Measurements from ENCODE around the gene SPTLC3. TPM values are rescaled to one million over a fixed set of nuclear protein-coding genes. Genes with fewer than 3 reads are reported as not detected.

SPTLC3 gene
- total and polyA plus RNA-seq, 5 donors = 4.2 to 16.9 (median 13.1) TPM

DNA sequence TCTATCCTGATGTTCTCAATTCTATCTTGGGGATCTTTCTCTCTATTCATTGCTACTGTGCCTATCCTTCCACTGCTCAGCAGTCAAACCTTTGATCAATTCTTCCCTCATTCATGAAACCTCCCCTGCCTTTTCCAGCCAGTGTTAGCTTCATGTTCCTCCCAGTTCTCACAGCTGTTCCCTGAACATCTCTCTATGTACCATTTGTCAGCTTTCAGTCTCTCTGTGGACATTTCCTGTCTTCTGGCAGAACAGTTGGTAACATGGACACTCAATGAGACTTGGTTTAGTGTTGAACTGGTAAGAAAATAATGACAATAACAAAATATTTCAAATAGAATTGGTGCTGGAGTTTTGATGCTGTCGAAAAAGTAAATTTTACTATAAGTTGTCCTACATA lies 26.2 kb downstream of the SPTLC3 start:
- Histone ChIP-seq H3K4me3 (ENCODE audit: low read length) (no peak overlapping the region), H3K4me1 (ENCODE audit: control insufficient read depth, insufficient read depth, low read length) (no peaks in the 10 kb centered on the region), H3K27me3 (ENCODE audit: control insufficient read depth, insufficient read depth) (no peaks in the 10 kb centered on the region), H3K9me3 (ENCODE audit: control insufficient read depth, low read length) (no peaks in the 10 kb centered on the region), H3K27ac (ENCODE audit: low read length) (no peak overlapping the region)
- WGBS = 83% methylated on average over 1 of the region's 1 CpG
- DNase-seq (no peak), ATAC-seq (no peak)
- intact Hi-C loops (cut with DNase I) = no loop called here

DNA sequence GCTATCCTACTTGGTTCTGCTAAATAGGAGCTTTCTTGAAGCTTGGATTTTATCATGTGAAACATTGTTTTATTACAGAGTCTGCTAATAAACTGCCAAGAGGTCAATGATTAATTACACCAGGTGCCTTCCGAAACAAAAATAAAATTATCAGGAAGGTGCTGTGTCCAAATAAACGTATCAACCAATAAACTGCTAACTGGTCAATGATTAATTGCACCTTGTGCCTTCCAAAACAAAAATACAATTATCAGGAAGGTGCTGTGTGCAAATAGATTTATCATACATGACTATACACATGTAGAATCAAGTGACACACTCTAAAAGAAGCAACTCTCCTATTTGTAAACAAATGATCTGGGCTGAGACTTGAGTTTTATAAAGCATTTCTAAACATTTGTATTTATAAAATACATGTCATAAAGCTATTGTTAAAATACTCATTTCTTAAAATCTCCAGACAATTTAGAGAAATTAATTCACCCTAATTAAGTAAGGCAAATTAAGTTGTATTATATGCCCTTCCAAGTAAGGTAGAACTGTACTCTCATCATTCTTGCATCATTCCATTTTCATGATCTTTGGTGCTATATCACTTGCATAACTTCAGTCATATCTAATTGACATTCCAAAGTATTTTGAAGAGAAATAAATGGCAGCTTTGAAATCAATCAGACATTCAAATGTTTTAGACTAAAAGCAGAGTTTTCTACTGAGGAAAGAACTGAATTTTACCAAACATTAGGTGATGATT lies 26.8 kb downstream of the SPTLC3 start:
- H3K4me3 ChIP-seq (ENCODE audit: low read length) = no peak overlapping the region
- H3K27ac ChIP-seq (ENCODE audit: low read length) = no peak overlapping the region
- intact Hi-C loops (cut with DNase I) = no loop called here
- DNase-seq = no peak
- 72% methylated on average over 2 of the region's 2 CpGs for WGBS
- no peaks in the 10 kb centered on the region for H3K27me3 ChIP-seq (ENCODE audit: control insufficient read depth, insufficient read depth)
- H3K4me1 ChIP-seq (ENCODE audit: control insufficient read depth, insufficient read depth, low read length) = no peaks in the 10 kb centered on the region
- no peak for ATAC-seq
- H3K9me3 ChIP-seq (ENCODE audit: control insufficient read depth, low read length) = no peaks in the 10 kb centered on the region

DNA sequence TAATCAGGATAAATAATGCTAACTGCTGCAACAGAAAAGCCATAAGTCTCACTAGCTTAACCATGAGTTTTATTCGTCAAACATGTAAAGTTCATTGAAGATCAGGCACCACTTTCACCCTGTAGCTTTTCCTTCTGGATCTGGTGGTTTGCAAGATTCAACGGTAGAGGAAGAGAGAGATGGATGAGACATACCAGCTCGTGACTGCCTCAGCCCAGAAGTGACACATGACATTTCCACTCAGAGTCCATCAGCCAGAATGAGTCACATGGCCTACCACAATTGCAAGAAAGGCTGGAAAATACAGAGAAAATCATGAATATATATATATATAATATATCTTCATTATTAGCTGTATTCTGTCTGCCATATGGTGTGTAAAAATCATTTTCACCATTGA lies 29.0 kb downstream of the SPTLC3 start:
- ATAC-seq (no peak), DNase-seq (no peak)
- Histone ChIP-seq H3K27me3 (ENCODE audit: control insufficient read depth, insufficient read depth) (no peaks in the 10 kb centered on the region), H3K9me3 (ENCODE audit: control insufficient read depth, low read length) (no peaks in the 10 kb centered on the region), H3K4me1 (ENCODE audit: control insufficient read depth, insufficient read depth, low read length) (no peaks in the 10 kb centered on the region), H3K4me3 (ENCODE audit: low read length) (no peak overlapping the region), H3K27ac (ENCODE audit: low read length) (no peak overlapping the region)
- intact Hi-C loops (cut with DNase I) = no loop called here
- 85% methylated on average over 3 of the region's 3 CpGs for WGBS

DNA sequence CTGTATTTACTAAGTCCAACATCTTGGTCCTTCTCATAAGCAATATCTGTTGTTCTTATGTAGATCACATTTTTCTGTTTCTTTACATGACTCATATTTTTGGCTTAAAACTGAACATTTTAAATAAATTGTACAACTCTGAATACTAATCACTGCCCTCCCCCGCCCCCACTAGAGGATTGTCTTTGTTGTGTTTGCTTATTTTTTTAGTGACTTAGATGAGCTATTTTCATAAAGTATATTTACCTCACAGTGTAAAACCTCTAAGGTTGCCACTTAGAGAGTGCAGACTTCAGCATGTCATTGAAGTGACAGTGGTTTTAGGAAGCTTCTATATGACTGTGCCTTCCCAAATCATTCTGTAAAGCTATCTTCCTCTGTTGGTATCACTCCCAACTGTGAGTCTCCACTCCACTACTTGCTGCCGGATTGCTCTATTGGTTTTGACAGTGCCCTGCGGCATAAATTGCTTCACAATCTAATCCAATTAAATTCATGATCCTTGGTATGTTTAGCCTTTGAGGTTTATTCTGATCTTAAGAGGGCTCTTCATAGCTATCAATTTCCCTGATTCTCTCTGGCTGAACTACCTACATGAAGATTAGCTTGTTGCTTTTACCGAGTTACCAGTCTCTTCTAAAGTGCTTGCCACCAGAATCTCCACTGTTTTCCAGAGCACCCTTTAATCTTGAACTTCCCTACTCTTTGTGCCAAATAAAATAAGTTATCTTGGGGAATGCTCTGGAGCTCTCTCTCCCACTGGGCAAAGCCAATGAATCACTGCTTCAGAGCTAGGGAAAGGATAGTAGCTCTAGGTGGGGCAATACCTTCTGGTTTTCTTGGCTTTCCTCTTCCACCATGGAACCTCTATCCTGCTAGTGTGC lies 33.0 kb downstream of the SPTLC3 start:
- ATAC-seq = peak in 1 of 2 donors; percentile 49
- intact Hi-C loops (cut with DNase I) = no loop called here

DNA sequence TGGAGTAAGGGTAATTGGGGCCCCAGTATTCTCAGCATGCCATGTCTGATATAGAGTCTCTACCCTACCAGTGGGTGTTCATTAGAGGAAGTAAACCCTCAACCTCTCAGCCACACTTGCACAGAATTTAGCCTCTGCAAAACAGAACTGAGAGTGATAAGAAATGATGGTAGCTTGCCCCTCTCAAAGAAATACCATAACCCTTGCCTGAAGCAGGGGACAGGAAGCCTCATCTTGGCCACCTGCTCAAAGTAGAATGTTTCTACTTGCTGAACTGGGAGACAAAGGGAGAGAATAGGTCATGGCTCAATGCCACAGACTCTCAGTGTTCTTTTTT lies 33.7 kb downstream of the SPTLC3 start:
- no peak for ATAC-seq
- DNase-seq = no peak
- H3K9me3 ChIP-seq (ENCODE audit: control insufficient read depth, low read length) = no peaks in the 10 kb centered on the region
- no peak overlapping the region for H3K27ac ChIP-seq (ENCODE audit: low read length)
- intact Hi-C loops (cut with DNase I) = no loop called here
- no peaks in the 10 kb centered on the region for H3K4me1 ChIP-seq (ENCODE audit: control insufficient read depth, insufficient read depth, low read length)
- H3K27me3 ChIP-seq (ENCODE audit: control insufficient read depth, insufficient read depth) = no peaks in the 10 kb centered on the region
- no peak overlapping the region for H3K4me3 ChIP-seq (ENCODE audit: low read length)

More for the DNA sequence above, 33.0 kb downstream of the SPTLC3 start:
- Histone ChIP-seq H3K27me3 (ENCODE audit: control insufficient read depth, insufficient read depth) (no peaks in the 10 kb centered on the region), H3K4me3 (ENCODE audit: low read length) (no peak overlapping the region), H3K9me3 (ENCODE audit: control insufficient read depth, low read length) (no peaks in the 10 kb centered on the region), H3K4me1 (ENCODE audit: control insufficient read depth, insufficient read depth, low read length) (no peaks in the 10 kb centered on the region), H3K27ac (ENCODE audit: low read length) (no peak overlapping the region)
- WGBS = 63% methylated on average over 4 of the region's 4 CpGs
- no peak for DNase-seq

DNA sequence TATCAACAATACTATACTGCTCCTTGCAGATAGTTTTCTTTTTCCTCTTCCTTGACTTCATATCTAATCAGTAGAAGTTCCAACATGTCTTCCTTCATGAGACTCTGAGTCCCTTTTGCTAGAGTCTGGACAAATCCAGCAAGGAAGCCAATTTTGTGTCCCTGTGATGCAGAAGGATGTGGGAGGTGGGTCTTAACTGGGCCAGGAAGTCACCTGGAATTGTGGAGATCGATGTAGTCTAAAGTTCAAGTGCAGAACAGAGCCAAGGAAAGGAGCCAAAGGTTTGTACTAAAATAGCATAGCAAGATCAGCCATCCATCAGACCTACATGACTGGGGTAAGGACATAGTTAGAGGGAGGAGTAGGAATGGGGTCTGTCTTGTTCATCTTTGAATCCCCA lies 37.6 kb downstream of the SPTLC3 start:
- 61% methylated on average over 1 of the region's 1 CpG for WGBS

DNA sequence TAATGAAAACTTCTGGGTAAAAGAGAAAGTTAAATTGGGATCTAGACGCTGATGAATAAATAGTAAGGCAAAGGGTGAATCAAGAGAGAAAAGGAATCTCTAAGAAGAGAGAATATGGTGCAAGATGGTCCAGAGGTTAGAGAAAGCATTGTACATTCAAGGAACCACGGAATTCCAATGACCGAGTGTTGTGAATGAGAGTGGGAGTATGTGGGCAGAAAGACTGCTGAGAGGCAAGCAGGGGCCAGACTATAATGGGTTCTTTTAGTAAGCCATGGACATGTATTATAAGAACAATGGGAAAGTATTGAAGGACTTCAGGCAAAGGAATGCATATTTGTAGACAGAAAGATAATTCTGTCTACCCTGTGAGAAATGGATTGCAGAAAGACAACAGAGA lies 45.2 kb downstream of the SPTLC3 start:
- DNase-seq = no peak
- Histone ChIP-seq H3K27me3 (ENCODE audit: control insufficient read depth, insufficient read depth) (no peaks in the 10 kb centered on the region), H3K4me1 (ENCODE audit: control insufficient read depth, insufficient read depth, low read length) (no peaks in the 10 kb centered on the region), H3K4me3 (ENCODE audit: low read length) (no peak overlapping the region), H3K9me3 (ENCODE audit: control insufficient read depth, low read length) (no peaks in the 10 kb centered on the region), H3K27ac (ENCODE audit: low read length) (no peak overlapping the region)
- intact Hi-C loops (cut with DNase I) = no loop called here
- no peak for ATAC-seq
- WGBS = 57% methylated on average over 3 of the region's 3 CpGs

More for the DNA sequence above, 37.6 kb downstream of the SPTLC3 start:
- no peaks in the 10 kb centered on the region for H3K27me3 ChIP-seq (ENCODE audit: control insufficient read depth, insufficient read depth)
- ATAC-seq (no peak), DNase-seq (no peak)
- no peaks in the 10 kb centered on the region for H3K4me1 ChIP-seq (ENCODE audit: control insufficient read depth, insufficient read depth, low read length)
- H3K27ac ChIP-seq (ENCODE audit: low read length) = no peak overlapping the region
- intact Hi-C loops (cut with DNase I) = no loop called here
- H3K4me3 ChIP-seq (ENCODE audit: low read length) = no peak overlapping the region
- no peaks in the 10 kb centered on the region for H3K9me3 ChIP-seq (ENCODE audit: control insufficient read depth, low read length)

DNA sequence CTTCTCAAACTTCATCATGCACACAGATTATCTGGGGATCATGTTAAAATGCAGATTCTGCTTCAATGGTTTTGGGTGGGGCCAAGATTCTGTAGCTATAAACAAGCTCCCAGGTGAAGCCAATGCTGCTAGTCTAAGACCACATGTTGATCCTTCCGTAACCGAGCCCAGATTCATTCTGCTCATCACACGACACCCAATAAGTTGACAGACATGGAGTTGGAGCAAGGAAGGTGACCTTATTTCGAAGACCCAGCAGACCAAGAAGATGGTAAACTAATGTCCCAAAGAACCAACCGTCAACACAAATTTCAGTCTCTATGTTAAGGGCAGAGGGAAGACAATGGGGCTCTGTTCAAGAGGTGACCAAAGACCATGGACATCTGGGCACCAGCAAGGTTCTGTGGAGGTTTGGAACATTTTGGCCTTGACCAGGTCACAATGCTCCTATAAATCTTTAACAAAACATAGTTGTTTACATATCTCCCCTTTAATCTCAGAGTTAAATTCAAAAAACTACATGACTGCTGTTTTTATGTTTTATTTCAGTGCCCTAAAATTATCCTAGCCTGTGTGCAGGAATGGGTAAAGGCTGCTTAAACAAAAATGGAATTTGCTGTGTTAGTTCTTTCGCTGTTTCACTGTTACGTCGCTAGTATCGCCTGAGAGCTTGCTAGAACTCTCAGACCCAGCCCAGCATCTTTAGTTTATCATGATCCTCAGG lies 50.1 kb downstream of the SPTLC3 start:
- intact Hi-C loops (cut with DNase I) = no loop called here
- ATAC-seq (no peak), DNase-seq (no peak)
- WGBS = 92% methylated on average over 9 of the region's 9 CpGs
- Histone ChIP-seq H3K4me1 (ENCODE audit: control insufficient read depth, insufficient read depth, low read length) (no peaks in the 10 kb centered on the region), H3K9me3 (ENCODE audit: control insufficient read depth, low read length) (no peaks in the 10 kb centered on the region), H3K4me3 (ENCODE audit: low read length) (no peak overlapping the region), H3K27ac (ENCODE audit: low read length) (no peak overlapping the region), H3K27me3 (ENCODE audit: control insufficient read depth, insufficient read depth) (no peaks in the 10 kb centered on the region)

DNA sequence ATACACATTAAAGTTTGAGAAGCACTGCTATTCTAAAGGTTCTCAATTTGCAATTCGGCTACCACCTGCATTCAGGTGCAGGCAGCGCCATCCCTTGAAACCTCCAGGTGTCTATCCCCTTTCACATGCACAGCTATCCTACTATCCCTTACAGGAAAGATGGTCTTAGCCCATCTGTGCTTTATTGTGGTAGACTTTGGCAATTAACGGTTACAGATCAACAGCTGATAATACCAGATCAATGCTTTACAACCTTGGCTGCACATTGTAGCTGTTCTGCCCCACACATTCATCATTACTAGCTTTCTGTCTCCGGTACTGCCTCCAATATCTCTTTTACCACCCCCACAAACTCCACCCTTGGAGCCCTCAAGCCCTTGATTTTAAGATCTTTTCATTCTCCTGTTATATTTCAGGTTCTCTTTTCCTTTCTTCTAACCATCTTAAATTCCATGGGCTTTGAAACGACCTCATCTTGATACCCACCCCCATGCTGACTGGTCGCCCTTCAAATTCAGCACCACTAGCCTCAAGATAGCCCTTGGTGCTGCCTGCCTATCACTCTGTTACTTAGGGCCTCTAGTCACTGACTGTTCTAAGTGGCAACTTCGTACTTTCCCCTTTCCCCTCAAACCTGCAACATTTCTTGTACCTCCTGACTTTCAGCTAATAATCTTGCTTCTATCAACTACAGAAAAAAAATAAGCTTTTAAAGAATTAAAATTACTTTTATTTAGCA lies 50.8 kb downstream of the SPTLC3 start:
- WGBS = 68% methylated on average over 7 of the region's 7 CpGs
- Histone ChIP-seq H3K9me3 (ENCODE audit: control insufficient read depth, low read length) (no peaks in the 10 kb centered on the region), H3K27ac (ENCODE audit: low read length) (no peak overlapping the region), H3K27me3 (ENCODE audit: control insufficient read depth, insufficient read depth) (no peaks in the 10 kb centered on the region), H3K4me1 (ENCODE audit: control insufficient read depth, insufficient read depth, low read length) (no peaks in the 10 kb centered on the region), H3K4me3 (ENCODE audit: low read length) (no peak overlapping the region)
- ATAC-seq = no peak
- intact Hi-C loops (cut with DNase I) = no loop called here
- DNase-seq = no peak

DNA sequence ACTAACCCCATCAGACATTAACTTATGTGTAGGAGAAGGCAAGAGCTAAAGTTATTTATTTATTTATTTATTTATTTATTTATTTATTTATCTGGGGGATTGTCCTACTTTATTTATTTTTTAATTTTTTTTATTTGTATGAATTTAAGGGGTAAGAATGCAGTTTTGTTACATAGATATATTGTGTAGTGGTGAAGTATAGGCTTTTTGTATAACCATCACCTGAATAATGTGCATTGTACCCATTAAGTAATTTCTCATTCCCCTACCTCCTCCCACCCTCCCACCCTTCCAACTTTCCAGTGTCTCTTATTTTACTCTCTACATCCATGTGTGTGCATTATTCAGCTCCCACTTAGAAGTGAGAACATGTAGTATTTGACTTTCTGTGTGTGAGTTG lies 51.6 kb downstream of the SPTLC3 start:
- Histone ChIP-seq H3K27ac (ENCODE audit: low read length) (no peak overlapping the region), H3K4me1 (ENCODE audit: control insufficient read depth, insufficient read depth, low read length) (no peaks in the 10 kb centered on the region), H3K4me3 (ENCODE audit: low read length) (no peak overlapping the region), H3K27me3 (ENCODE audit: control insufficient read depth, insufficient read depth) (no peaks in the 10 kb centered on the region), H3K9me3 (ENCODE audit: control insufficient read depth, low read length) (no peaks in the 10 kb centered on the region)
- DNase-seq = no peak
- intact Hi-C loops (cut with DNase I) = no loop called here
- no peak for ATAC-seq

Measured in right cardiac atrium (tissue), 5 donors.